ENCODE results near the gene DMRT1.

- TF ChIP-seq CTCF (IDR thresholded peaks at IDR 0.05; ENCODE audit: low read length), result no peak
- no peak for TF ChIP-seq EZH2phosphoT487 (IDR thresholded peaks at IDR 0.05; ENCODE audit: low read length)
These were observed 107.0 kb downstream of the DMRT1 start for GRCh38 chr9:948497-948896.

All from MM.1S (cell line).